ENCODE results near the gene SLC11A1.

The SLC11A1 gene

DNA sequence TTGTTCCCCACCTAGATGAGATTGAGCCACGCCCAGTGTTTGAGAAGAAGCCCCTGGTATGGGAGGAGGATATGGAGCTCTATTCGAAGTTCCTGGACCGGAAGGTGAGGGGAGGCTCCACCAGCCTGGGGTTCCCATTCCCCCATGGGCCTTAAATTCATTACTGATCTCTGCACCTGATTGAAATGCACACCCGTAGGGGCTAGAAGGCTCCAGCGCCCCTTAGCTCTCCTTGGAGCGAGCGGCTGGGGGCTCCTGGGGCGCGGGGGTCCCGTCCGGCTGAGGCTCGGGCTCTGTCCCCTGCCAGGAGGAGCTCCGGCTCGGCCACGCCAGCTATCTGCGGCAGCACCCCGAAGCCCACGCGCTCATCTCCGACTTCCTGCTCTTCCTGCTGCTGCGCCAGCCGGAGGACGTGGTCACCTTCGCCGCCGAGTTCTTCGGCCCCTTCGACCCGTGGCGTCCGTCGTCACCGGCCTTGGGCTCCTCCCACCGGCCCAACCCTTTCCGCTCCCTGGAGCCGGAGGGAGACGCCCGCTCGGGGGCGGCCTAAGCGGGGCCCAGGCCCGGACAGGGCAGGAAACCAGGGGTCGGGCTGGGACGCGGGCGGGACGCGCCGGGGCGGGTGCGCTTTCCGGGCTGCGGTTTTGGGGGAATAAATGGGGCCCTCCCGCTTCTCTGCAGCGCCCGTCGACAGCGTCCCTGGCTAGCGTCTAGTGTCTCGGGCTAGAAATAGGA, 14.5 kb upstream of the SLC11A1 start:
- DNase-seq, result peak; percentile 84

DNA sequence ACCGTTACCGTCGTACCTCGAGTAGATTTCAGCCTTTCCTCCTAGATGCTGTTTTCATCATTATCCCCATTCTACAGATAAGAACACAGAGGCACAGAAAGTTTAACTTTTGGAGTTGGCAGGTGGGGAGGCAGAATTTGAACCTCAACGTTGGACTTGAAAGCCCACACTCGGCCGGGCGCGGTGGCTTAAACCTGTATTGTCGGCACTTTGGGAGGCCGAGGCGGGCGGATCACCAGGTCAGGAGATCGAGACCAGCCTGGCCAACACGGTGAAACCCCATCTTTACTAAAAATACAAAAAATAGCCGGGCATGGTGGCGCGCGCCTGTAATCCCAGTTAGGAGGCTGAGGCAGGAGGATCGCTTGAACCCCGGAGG, 13.9 kb upstream of the SLC11A1 start:
- no peak for DNase-seq

- no peak for DNase-seq
Measured at GRCh38 chr2:218368621-218369153, 13.4 kb upstream of the SLC11A1 start.

DNA sequence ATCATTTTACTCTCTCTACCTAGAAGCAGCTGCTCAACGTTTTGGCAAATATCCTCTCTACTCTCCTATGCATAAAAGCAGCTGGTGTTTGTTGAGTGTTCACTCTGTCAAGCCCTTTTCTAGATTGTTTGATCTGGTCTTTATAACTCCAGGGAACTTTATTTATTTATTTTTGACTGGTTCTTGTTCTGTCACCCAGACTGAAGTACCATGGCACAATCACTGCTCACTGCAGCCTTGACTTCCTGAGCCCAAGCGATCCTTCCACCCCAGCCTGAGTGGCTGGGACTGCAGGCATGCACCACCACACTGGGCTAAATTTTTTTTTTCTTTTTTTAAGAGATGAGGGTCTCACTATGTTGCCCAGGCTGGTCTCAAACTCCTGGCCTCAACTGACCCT, 12.7 kb upstream of the SLC11A1 start:
- DNase-seq, result no peak

DNA sequence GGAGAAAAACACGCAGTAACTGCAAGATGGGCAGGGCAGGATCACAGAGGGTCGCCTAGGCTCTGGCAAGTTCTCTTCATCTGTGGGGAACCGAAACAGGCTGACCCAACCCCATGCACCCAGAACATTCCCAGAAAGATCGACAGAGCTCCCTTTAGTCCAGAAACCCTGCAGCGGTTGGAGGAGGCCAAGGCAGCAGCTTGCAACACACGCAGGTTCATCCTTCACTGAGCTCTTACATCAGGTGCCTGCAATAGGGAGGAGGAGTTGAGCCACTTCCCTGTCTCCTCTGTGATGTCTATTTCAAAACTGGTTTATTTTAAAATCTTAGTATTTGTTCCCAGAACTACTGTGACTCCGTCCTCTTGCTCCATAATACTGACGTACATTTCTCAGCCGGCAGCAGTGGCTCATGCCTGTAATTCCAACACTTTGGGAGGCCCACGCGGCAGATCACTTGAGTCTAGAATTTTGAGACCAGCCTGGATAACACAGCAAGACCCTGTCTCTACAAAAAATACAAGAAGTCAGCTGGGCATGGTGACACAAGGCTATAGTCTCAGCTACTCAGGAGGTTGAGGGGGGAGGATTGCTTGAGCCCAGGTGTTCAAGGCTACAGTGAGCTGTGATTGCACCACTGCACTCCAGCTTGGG, 11.5 kb upstream of the SLC11A1 start:
- no peak for DNase-seq

- DNase-seq, result no peak
Measured at GRCh38 chr2:218371983-218372350, 10.1 kb upstream of the SLC11A1 start.

GRCh38 chr2:218374795-218375194, 7.3 kb upstream of the SLC11A1 start:
- no peak for DNase-seq

- peak; percentile 67 for DNase-seq
Measured at GRCh38 chr2:218375212-218375611, 6.9 kb upstream of the SLC11A1 start.

GRCh38 chr2:218378053-218378452, 4.0 kb upstream of the SLC11A1 start:
- no peak for DNase-seq

DNA sequence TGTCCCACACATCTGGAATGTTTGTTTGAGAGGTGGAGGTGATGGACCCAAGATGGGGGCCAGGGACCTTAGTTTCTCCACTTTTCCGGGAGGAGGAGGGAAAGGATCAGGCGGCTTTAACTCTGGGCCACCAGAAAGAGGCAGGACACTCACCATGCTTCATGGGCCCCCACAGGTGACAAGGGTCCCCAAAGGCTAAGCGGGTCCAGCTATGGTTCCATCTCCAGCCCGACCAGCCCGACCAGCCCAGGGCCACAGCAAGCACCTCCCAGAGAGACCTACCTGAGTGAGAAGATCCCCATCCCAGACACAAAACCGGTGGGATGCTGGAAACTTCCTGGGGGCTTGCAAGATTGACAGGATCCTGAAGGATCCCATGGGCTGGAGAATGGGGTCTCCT, 712 bp downstream of the SLC11A1 start:
- no peak for DNase-seq

- DNase-seq, result peak; percentile 17
Measured at GRCh38 chr2:218383892-218384519, 1.9 kb downstream of the SLC11A1 start.

GRCh38 chr2:218384975-218385374, 2.9 kb downstream of the SLC11A1 start:
- no peak for DNase-seq

GRCh38 chr2:218386505-218387368, 4.7 kb downstream of the SLC11A1 start:
- DNase-seq, result no peak

- DNase-seq, result peak; percentile 53
Measured at GRCh38 chr2:218387369-218388194, 5.5 kb downstream of the SLC11A1 start.

DNA sequence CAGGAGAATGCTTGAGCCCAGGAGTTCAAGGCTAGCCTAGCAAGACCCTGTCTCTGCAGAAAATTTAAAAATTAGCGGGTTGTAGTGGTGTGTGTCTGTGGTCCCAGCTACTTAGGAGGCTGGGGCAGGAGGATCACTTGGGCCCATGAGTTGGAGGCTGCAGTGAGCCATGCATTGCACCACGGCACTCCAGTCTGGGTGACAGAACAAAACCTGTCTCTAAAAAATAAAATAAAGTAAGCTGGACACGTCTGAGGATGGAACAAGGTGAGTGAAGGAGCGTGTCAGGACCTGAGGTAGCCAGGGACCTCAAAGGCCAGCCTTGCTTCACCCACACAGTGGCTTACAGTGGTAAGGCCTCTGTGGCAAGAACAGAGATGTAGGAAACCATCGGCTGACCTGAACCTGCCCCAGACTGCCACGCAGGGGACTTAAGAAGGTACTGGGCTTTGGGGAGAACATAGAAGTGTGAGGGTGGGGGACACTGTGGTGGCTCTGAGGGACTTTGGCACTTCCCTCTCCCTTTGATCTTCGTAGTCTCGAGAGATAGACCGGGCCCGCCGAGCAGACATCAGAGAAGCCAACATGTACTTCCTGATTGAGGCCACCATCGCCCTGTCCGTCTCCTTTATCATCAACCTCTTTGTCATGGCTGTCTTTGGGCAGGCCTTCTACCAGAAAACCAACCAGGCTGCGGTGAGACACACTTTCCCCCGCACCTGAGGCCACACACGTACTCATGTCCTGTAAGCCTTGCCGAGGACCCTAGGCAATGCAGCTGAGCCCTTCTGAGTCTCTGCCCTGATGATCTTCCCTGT, 7.5 kb downstream of the SLC11A1 start:
- DNase-seq, result no peak

- DNase-seq, result no peak
Measured at GRCh38 chr2:218391202-218391601, 9.1 kb downstream of the SLC11A1 start.

GRCh38 chr2:218392459-218392858, 10.4 kb downstream of the SLC11A1 start:
- DNase-seq, result no peak

GRCh38 chr2:218392891-218393462, 10.9 kb downstream of the SLC11A1 start:
- no peak for DNase-seq

GRCh38 chr2:218393750-218394290, 11.7 kb downstream of the SLC11A1 start:
- no peak for DNase-seq

GRCh38 chr2:218394298-218395089, 12.4 kb downstream of the SLC11A1 start:
- no peak for DNase-seq

Data from EL (cell line).